Measurements from ENCODE around the gene OIT3. TPM values are rescaled to one million over a fixed set of nuclear protein-coding genes. Genes with fewer than 3 reads are reported as not detected.

The OIT3 gene
- total RNA-seq (under 1 TPM in 1 of 6 donors, not detected in 5; 0.34 TPM), polyA plus RNA-seq (under 1 TPM in 1 of 2 donors, not detected in 1; 0.05 TPM)

- DNase-seq (no peak), FAIRE-seq (no peak), ATAC-seq (no peak)
Measured at GRCh38 chr10:72893136-72893798, at the start of gene OIT3. Gene OIT3 (plus strand): TSS chr10:72893739. CDS start chr10:72893799, 60 bp downstream.

GRCh38 chr10:72846238-72846637 lies 47.3 kb upstream of the OIT3 start:
- no peak for DNase-seq
- TF ChIP-seq CTCF (IDR thresholded peaks at IDR 0.05) = no peak
- no peaks in the 10 kb centered on the region for H3K4me1 ChIP-seq
- H3K9me3 ChIP-seq = no peaks in the 10 kb centered on the region
- FAIRE-seq = no peak
- no peak overlapping the region for H3K4me3 ChIP-seq
- no peaks in the 10 kb centered on the region for H3K36me3 ChIP-seq
- intact Hi-C loops (cut with DNase I) = no loop called here
- 79 to 82% methylated on average over 7 of the region's 7 CpGs for WGBS, 2 donors
- no peak for ATAC-seq
- no peak overlapping the region for H3K27ac ChIP-seq
- H3K27me3 ChIP-seq = no peaks in the 10 kb centered on the region

More at GRCh38 chr10:72893136-72893798, at the start of gene OIT3:
- TF ChIP-seq CTCF (IDR thresholded peaks at IDR 0.05) = no peak
- intact Hi-C loops (cut with DNase I) = no loop called here
- WGBS, 2 donors = 70 to 75% methylated on average over 4 of the region's 4 CpGs
- no peaks in the 10 kb centered on the region for H3K36me3 ChIP-seq
- no peaks in the 10 kb centered on the region for H3K27me3 ChIP-seq
- no peaks in the 10 kb centered on the region for H3K9me3 ChIP-seq
- no peak within 1 kb of the TSS for H3K4me3 ChIP-seq
- H3K27ac ChIP-seq = no peak within 1 kb of the TSS
- no peaks in the 10 kb centered on the region for H3K4me1 ChIP-seq

- 94 to 95% methylated on average over 2 of the region's 2 CpGs for WGBS, 2 donors
- intact Hi-C loops (cut with DNase I) = no loop called here
- TF ChIP-seq CTCF (IDR thresholded peaks at IDR 0.05) = no peak
Measured at GRCh38 chr10:72847681-72848080, 45.9 kb upstream of the OIT3 start.

GRCh38 chr10:72850861-72851260 lies 42.7 kb upstream of the OIT3 start:
- intact Hi-C loops (cut with DNase I) = no loop called here
- ATAC-seq = no peak
- H3K36me3 ChIP-seq = no peaks in the 10 kb centered on the region
- DNase-seq = no peak
- no peaks in the 10 kb centered on the region for H3K27me3 ChIP-seq
- no peaks in the 10 kb centered on the region for H3K4me1 ChIP-seq
- WGBS, 2 donors = 86 to 92% methylated on average over 2 of the region's 2 CpGs
- no peaks in the 10 kb centered on the region for H3K9me3 ChIP-seq
- no peak for TF ChIP-seq CTCF (IDR thresholded peaks at IDR 0.05)
- FAIRE-seq = no peak
- H3K4me3 ChIP-seq = no peak overlapping the region
- H3K27ac ChIP-seq = no peak overlapping the region

More at GRCh38 chr10:72847681-72848080, 45.9 kb upstream of the OIT3 start:
- ATAC-seq = peak in 1 of 4 donors; percentile 22
- Histone ChIP-seq H3K36me3 (no peaks in the 10 kb centered on the region), H3K27ac (no peak overlapping the region), H3K4me3 (no peak overlapping the region), H3K27me3 (no peaks in the 10 kb centered on the region), H3K4me1 (no peaks in the 10 kb centered on the region), H3K9me3 (no peaks in the 10 kb centered on the region)
- DNase-seq = no peak
- FAIRE-seq = no peak

GRCh38 chr10:72851509-72851908 lies 42.0 kb upstream of the OIT3 start:
- Histone ChIP-seq H3K4me3 (no peak overlapping the region), H3K36me3 (no peaks in the 10 kb centered on the region), H3K9me3 (no peaks in the 10 kb centered on the region), H3K4me1 (no peaks in the 10 kb centered on the region), H3K27ac (no peak overlapping the region), H3K27me3 (no peaks in the 10 kb centered on the region)
- no peak for ATAC-seq
- no peak for DNase-seq
- no peak for FAIRE-seq
- intact Hi-C loops (cut with DNase I) = no loop called here
- 89 to 96% methylated on average over 1 of the region's 1 CpG for WGBS, 2 donors
- no peak for TF ChIP-seq CTCF (IDR thresholded peaks at IDR 0.05)
